NCI-H2107 treated with DMSO at 0.1 percent for 48 hours (cell line): ENCODE results near the gene FAM107A.

ENCODE experiments used
- DNase-seq: peaks from one replicate; lab custom pipeline; 2025; ENCODE audit not compliant: unreplicated experiment; lab: John Stamatoyannopoulos, UW

FAM107A gene

DNA sequence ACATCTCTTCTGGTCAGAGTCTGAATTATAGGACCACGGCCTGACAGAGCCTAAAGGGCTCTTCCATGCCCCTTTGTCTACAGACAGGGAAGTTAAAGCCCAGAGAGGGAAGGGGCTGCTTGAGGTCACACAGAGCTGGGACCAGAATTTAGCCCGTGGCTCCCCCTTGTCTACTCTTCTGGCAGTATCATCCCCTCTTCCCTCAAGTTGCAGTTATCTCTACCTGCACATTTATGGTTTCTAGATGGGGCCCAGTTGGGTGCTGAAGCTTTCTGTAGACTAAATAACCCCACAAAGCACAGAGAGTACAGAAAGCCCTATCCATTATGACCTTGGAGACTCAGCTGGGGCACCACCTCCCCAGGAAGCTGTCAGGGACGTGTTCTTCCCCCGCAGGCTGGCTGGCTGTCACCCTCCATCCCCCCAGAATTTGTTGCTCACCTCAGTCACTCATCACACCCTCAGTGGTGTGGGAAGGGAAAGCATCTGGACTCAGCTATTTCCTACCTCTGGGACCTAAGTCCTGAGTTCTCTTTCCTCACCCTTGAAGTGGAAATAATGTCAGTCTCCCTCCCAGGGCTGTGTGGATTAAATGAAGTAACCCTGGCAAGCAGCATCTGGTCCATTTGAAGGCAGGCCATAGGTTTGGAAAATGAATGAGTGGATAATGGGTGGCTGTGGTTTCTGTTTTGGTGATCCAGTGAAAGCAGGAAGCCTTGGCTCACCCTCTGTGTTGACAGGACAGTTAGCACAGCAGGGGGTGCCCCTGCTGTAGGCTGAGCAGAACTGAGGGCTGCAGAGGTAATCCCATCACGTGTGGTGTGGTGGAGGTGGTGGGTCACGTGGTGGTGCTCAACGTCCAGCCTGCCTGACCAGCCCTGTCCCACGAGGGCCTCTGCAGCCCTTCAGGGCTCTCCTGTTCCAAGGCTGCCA lies 56.5 kb downstream of the FAM107A start:
- DNase-seq, result peak; percentile 35

DNA sequence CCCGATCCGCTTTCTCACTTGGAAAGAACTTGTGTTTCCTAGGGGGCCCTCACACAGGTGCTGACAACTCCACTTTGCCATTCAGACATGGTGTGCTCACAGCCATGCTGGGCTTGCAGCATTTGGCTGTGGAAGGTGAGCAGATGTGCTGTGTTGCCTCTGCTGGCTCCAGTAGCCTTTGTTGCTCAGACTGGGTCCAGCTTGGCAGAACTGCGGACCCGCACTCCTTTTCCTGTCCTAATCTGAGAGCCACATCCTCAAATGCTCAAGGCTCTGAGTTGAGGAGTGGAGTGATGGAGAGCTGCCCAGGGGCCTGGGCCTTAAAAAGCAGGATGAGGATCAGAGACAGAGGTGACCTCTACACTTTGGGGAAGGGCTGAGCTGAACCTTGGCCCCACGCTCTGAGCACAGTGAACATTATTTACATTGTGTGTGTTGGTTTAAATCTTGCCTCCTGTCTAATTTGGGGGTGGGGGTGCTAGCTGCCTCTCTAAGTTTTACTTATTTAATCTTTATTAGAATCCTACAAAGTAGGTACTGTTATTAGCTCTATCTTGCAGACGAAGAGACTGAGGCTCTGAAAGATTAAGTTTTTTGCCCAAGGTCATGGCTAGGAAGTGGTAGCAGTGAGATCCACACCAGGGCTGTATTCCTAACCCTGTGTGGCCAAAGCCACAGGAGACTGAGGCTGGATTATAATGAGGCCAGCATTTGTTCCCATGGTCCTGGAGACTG lies 57.4 kb downstream of the FAM107A start:
- no peak for DNase-seq

DNA sequence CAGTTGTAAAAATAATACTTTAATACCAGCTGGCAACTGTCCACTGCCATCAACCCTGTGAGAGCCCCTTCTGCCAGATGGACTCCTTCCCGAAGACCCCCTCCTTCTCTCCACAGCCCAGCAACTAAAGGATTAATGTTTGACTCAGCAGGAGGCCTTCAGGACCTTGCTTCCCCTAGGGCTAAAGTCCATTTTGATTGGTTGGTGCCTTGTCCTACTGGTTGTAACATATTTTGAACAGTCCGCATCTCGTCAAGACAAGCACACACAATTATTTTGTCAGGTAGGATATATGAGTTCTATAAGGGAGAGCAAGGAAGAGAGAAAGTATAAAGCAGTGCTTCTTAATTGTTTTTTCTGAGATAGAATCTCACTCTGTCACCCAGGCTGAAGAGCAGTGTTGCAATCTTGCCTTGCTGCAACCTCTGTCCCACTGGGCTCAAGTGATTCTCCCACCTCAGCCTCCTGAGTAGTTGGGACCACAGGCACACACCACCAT lies 58.9 kb downstream of the FAM107A start:
- DNase-seq, result no peak

DNA sequence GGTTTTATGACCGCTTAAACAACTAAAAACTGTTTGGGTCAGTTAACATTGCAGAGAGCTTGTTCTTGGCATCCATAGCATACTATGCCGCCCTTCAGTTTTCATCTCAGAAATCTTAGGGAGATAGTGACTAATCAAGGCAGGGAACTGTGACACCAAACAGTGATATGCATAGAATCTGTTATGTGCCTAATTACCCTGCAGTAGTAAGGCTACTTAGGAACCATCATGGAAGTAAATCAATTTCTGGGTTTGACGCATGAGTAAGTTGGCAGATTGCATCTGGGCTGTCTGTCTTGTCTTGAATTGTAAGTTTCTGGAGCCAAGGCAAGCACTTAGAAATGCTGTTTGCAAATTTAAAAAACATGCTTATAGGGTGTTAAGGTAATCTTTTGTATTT lies 62.8 kb downstream of the FAM107A start:
- no peak for DNase-seq
